Right lung (tissue), 5 donors: ENCODE measurements around the gene RESP18. TPM values are rescaled to one million over a fixed set of nuclear protein-coding genes. Genes with fewer than 3 reads are reported as not detected.
"Not testable (repeated sequence)": the region's sequence is repeated elsewhere in the genome, so short reads cannot be mapped to it uniquely, and the experiment has no call there.

Experiments
- DNase-seq, 2 donors: peaks; one replicate each; pipeline ENCODE4 v3.0.0-alpha.2; 2013
- polyA plus RNA-seq, 5 donors: library from polyadenylated mRNA; unstranded; fragments of 120-200 nt; gene quantifications; one replicate each; pipeline versions ENCODE4 v1.2.1 to v1.2.3, GENCODE V29; 2013; ENCODE audit warnings: inconsistent platforms in 1 of 5, low replicate concordance in 1 of 5; ENCODE audit not compliant: insufficient read length in 5 of 5, insufficient read depth in 1 of 5

Gene RESP18
- polyA plus RNA-seq, 5 donors = not detected

DNA sequence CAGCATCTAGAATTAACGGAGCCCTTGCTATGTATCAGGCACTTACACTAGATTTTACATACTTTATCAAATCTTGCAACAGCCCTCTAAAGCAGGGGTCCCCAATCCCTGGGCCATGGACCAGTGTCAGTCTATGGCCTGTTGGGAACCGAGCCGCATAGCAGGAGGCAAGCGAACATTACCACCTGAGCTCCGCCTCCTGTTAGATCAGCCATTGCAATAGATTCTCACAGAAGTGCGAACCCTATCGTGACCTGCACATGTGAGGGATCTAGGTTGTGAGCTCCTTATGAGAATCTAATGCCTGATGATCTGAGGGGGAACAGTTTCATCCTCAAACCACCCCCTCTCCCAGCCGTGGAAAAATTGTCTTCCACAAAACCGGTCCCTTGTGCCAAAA is 39.9 kb downstream of the RESP18 start:
- no peak for DNase-seq

DNA sequence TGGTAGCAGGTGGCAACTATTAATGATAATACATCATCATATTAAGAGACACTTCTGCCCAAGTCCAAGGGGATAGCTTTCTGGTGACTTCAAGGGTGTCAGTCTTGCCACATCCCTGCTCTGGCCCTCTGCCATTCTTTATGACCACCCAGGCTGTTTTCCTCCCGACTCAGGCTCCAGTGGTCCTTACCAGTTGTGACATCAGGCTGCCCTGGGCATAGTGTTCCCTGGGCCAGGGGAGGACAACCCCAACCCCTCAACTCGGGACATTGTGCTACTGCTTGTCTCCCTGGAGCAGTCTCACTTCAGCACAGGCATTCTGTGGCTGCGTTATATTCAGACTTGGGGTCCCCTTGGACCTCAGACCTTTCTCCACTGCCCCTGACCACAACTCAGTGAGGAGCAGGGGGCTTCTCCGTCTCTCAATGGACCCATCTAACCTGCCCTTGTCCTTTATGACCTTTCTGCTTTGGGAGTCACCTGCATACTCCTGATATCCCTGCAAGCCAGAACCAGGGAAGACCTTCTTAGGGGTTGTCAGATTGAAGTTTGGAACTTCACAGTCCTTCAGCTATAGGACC is 40.5 kb downstream of the RESP18 start:
- no peak for DNase-seq

DNA sequence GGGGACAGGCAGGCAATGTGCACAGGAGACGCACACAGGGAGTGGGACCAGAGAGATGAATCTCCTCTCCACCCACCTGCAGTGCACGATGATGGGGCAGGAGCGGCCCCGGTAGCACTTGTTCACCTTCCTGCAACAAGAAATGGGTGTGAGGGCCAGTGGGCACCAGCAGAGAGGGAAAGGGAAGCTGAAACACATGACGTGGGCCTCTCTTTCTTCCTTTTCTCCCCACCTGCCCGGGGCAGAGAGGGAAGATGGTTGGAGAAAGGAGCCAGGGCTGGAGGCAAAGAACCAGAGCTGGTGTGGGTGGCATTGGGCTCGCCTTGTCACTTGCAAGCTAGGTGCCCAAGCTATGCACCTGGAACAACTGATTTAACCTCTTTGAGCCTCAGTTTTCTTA is 41.1 kb downstream of the RESP18 start:
- DNase-seq = no peak

DNA sequence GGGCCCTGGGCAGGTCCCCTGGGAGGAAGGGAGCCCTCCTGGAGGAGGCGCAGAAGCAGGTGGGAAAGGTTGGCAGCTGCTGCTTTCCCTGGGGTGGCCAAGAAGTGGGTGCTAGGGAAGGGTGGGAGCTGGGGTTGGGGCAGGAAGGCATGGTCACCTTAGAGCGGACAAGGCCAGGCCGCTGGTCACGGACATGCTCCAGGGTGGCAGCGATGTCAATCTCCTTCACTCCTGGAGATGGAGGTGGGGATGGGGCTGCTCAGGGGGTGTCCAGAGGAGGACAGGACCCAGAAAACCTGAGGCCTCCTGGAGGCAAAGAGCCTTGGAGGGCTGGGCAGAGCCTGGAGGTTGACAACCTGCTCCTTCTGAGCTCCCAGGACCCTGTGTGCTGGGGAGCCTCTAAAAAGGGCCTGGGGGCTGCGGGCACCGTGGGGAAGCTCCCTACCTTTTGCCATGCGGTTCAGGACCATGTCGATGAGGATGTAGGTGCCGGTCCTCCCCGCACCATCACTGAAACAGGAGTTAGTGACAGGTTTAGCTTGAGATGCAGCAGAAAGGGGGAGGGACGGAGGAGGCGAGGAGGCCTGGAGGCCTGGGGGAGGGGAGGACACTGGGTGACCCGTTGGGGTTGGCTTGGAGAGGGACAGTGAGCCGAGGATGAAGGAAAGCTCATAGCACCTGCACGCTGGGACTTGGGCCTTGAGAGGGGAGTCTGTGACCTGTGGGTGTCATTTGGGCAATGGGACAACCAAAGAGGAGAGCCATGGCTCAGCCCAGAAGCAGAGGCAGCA is 42.0 kb downstream of the RESP18 start:
- DNase-seq = no peak

DNA sequence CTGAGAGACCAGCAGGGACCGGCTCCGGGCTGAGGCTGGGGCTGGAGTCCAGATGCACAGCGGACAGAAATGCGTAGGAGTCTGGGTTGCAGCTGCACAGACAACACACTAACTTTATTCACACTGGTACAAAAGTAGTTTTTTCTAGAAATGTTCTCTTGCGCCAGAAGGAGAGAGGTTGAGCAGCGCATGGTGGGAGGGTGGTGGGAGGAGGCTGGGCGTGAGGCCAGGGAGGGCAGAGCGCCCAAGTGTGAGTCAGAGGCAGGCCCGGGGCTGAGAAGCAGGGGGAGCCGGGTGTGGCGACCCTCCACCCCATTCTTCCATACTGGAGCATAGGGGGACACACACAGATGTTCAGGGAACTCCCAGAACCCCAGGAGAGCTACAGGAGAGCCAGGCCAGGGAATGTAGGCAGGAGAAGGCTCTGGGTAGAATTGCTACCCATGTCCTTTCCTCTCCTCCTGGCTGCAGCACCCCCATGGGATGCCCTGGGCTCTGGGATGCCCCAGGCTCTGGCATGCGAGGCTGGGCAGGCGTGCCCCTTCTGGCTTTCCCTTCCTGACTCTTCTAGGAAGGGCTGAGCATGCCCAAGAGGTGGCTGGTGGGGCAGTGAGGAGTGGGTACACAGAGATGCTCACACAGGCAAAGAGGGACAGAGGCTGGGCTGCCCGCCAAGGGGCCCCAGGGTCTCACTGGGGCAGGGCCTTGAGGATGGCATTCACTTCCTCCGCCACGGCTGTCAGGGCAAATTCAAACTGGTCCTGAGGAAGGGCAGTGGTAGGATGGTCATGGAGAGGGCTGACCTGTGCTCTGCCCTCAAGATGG is 42.8 kb downstream of the RESP18 start:
- peak; percentile 70 to 76 for DNase-seq

DNA sequence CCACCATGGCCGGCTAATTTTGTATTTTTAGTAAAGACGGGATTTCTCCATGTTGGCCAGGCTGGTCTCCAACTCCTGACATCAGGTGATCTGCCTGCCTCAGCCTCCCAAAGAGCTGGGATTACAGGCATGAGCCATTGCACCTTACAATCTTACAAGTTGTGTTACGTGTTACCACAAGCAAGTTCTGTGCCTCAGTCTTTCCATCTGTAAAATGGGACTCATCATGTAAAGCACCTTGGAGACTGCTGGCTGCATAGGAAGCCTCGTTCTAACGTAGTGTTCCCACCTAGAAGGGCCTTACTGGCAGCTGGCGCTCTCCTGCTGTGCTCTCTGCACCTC is 43.4 kb downstream of the RESP18 start:
- DNase-seq = no peak

DNA sequence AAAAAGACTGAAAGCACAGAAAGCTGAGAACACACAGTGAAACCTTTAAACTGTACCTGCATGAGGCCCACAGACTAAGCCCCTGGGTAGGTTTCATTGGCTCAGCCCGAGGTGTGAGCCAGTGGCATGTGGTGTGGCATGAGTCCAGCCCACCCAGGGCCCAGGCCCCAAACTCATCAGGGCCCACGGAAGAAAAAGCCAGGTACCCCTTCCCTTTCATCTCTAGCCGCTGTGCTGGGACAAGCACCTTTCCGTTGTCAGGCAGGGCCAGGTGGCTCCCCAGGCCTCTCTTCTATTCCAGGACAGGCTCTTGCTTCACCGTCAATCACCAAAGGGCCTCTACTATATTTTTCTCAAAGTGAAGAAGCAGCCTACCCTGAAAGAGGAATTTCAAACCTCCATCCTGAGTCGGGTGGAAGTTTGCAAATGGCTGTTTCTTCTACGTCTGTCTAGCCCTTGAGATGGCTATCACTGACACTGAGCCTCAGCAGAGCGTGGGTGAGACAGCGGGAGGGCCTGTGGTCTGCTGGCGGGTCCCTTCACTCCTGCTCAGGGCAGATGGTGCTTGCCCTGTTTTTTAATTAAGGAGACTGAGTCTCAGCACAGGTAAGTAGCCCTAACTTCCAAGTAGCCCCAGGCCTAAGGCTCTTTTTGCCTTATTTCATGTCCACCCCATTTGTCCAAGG is 44.8 kb downstream of the RESP18 start:
- no peak for DNase-seq

DNA sequence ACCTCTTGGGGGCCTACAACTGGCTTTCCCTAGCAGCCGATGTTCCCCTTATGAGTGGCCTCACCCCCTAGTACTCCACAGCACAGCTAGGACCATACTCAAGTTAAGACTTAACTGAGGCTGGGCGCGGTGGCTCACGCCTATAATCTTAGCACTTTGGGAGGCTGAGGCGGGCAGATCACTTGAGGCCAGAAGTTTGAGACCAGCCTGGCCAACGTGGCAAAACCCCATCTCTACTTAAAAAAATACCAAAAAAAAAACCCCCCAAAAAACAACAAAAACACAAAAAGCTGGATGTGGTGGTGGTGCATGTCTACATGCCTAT is 45.5 kb downstream of the RESP18 start:
- DNase-seq = not testable (repeated sequence)

DNA sequence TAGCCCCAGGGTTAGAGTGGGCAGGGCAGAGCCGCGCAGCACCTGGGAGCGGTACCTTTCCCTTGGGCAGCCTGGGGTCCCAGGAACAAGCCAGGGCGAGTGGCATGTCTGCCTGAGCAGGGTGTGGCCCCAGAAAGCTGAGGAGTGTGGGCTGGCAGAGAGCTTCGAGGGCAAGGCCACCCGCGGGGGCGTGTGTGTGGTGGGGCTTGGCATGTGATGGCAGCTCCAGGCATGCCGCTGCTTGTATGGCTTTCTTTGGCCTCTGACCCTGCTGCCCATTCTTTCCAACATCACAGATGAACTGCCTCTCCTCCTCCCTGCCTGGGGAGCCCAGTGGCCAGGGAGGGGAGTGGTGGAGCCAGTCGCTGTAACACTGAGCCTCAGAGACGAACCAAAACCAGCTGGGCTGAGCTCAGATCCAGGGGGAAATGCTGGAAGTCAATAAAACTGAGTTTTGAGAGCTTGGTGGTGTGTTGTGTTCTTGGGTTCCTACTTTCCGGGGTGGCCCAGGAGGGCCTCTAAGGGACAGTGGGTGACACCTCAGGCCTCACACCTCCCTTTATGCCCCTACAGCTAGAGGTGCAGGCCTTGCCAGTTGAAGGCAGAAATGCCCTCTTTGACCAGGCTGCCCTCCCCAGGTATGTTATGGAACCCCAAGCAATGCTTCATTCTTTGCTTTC is 46.0 kb downstream of the RESP18 start:
- DNase-seq = no peak

DNA sequence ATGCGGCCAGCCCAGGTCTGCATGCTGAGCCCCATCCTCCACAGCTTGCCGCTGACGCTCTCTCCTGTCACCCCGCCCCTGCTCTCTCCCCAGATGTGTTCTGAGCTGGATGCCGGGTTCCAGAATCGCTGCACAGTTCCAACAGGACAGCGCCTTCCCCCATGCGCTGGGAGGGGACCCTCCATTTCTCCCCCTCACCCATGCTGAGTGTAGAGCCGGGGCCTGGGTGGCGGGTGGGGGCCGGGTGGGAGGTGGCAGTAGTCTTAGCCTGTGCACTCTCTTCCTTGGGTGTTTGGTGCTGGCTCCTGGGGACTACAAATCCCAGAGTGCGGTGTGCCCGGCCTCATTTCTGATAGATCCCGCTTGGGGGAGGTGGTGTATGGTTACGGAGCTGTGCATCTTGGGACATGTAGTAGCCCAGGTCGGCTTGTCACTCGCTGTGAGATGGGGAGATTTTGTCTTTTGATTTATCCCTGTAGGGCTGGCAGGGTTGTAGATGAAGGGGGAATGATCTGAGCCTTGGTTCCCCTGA is 46.6 kb downstream of the RESP18 start:
- no peak for DNase-seq

DNA sequence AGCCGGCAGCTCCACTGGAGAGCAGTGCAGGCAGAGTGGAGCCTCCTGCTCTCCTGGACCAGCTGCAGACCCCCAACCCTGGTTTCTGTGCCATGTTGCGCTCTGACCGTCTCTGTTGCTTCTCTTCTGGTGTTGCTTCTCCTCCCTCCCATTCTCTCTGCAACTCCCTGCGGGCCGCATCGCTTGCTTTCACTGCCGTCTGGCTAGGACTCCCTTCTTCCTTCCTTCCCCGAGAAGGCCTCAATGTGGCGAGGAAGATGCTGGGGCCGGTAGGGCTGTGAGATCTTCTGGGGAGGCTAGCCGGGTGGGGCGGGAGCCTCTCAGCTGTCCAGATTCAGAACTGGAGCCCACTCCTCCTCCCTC is 47.2 kb downstream of the RESP18 start:
- no peak for DNase-seq

DNA sequence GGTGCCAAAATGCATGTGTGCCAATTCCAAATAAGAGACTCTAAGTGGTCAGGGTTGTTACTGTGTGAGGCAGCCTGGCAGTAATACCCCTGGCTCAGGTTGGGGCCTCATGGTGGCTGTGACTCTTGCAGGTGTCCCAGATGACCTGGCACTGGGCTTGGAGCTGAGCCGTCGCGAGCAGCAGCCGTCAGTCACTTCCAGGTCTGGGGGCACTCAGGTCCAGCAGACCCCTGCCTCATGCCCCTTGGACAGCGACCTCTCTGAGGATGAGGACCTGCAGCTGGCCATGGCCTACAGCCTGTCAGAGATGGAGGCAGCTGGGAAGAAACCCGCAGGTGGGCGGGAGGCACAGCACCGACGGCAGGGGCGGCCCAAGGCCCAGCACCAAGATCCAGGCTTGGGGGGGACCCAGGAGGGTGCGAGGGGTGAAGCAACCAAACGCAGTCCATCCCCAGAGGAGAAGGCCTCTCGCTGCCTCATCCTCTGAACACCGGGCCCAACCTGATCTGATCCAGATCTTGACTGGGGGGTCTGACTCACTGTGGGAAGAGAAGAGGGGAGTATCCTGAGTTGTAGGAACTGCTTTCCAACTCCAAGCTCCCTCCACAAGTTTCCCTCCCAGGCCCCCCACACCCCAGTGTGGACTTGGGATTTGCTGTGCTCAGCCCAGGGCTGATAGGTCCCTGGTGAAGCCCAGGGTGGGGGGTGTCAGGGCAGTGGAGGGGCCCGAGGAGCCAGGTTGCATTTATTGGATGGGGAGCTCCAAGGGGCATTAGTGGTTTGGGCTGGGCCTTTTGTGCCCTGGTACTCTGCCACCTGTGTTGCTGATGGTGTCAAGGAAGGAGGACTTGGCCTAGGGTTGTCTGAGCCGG is 47.8 kb downstream of the RESP18 start:
- no peak for DNase-seq

DNA sequence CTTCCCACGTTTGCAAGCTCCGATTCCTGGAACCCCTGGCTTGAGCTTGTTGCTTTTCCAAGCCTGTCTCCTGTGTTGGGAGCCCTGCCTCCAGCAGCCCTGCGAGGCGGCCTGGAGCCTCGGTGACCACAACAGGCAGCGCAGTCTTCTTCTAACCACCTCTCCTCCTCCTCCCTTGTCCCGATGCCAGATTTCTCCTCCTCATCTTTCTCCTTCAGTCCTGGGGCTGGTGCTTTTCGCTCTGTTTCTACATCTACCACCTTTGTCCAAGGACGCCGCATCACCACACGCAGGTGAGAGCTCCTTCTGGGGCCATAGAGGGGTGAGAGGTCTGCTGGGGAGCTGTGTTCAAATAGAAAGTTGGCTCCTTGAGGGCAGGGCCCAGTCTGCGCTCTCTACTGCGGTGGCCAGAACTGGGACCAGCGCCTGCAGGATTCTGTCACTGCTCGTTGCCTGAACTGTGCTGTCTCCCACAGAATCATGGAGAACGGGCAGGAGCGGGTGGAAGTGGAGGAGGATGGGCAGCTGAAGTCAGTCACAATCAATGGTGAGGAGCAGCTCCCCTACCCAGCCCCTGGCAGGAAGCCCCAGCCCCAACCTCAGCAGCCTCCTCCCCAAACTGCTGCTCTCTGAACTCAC is 49.5 kb downstream of the RESP18 start:
- no peak for DNase-seq

DNA sequence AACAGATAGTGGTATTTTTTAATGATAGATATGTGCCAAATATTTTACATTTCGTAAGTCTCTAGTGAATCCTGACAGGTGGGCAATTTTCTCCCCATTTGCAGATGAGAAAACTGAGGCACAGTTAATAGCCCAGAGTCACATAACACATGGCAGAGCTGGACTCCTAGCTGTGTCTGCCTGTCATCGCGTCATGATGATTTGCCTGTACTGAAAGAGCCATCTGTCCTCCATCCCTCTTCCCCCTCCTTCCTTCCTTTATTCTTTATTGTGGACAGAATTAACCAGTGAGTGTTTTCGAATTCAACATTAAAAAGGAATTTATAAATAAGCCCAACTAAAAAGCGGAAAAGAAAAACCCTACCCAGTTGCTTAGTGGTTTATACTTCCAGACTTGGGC is 50.2 kb downstream of the RESP18 start:
- no peak for DNase-seq

DNA sequence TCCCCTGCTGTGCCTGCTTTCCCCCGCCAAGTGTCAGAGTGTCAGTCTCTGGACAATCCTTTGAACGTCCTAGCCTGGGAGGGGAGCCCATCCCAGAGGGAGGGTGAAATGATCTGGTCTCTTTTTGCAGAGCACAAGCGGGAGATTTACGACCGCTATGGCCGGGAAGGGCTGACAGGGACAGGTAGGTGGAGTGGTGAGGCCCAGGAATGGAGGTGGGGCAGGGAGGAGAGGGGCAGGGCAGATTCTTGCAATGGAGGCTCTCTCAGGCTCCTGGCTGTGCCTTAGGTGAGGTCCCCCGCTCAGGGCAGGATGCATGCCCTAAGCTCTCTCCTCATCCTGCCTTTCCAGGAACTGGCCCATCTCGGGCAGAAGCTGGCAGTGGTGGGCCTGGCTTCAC is 51.0 kb downstream of the RESP18 start:
- no peak for DNase-seq

DNA sequence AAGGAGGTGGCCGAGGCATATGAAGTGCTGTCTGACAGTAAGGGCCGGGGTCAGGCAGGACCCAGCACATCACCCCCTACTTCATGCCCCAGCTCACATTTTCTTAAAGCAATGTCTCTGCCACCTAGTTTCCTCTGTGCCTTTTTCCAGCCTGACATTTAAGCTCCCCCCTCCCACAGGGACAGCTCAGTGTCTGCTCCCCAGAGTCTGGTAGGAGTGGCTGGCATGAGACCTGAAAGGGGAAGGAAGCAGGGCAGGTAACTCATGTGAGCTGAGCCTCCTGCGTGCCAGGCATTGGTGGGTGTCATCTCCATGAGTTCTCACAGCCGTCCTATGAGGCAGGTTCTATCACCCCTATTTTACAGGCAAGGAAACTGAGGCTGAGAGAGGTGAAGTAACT is 51.9 kb downstream of the RESP18 start:
- DNase-seq = no peak

DNA sequence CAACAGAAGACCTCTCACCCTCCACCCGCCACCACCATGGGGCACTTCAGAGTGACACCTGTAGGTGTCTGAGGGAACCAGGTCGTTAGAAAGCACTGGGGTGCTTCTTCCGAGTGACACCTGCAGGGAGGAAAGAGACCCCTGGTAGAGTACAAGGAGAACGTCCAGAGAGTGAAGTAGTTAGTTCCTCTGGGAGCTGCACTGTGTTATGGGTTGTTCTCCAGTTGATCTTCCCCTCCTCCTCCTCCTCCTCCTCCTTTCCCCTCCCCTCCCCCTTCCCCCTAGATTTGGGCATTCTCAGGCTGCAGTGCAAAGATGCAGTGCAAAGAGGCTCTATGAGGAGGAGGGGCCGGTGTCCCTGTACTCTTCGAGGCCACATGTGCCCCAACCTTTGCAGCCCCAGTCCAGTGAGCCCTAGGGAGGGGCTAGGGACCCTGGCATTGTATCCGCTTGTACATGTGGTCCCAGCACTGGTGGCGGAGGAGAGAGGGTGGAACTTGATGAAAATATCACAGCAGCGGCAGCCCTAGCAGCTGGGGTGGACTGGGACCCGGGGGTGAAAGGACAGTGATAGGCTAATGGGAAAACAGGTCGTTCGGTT is 52.5 kb downstream of the RESP18 start:
- no peak for DNase-seq

DNA sequence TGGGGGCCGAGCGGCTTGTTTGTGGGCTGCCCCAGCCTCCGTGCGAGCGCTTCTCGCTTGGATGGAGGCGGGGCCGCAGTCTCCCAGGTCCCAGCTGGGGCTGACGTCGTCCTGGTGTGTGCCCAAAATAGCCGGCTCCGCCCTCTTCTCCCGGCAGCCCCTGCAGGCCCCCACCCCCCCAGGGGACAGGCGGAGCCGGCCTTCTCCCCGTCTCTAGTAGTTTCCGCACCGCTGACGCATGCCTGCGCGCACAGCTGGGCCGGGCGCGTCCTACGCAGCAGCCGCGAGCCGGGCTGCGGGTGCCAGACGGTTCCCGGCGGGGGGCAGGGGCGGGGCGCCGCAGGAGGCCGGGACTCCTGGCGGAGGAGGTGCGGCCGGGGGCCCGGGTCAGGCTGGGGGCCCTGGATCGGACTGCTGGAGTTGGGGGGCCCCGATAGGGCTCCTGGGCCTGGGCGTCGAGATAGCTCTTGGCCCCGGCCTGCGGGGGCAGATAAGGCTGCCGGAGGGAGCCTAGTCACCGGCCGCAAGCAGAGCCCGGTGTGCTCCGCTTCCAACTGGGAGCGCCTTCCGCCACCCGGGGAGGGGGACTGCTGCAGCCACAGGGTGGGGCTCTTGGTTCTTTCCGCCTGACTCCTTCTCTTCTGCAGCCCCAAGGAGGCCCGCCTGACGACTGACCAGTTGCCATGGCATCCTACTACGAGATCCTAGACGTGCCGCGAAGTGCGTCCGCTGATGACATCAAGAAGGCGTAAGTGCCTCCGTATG is 53.2 kb downstream of the RESP18 start, which contains the start of gene DNAJB2:
TSS of gene DNAJB2 (plus strand) at position 216 of the 765 bp plus-strand sequence. CDS start at position 684, 468 bp downstream.
- peak; percentile 98 for DNase-seq

DNA sequence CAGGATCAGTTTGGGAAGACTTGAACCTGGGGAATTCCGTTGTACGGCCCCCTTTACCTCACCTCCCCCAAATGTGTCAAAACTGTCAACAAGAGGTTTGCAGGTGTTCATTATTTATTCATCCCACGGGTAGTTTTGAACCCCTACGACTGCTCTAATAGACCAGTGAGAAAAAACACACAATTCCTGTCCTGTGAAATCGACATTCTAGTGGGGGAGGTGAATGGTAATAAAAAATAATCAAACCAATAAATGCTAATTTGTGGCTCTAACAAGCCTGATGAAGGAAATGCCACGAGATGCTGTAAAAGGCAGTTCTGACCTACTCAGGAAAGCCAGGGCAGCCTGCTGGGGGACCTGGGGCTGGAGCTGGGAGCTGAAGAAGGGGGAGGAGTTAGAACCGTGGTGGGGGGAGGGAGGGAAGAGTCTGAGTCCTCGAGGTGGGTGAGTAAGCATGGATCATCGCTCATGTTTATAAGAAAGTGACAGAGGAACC is 53.8 kb downstream of the RESP18 start:
- no peak for DNase-seq
